K562 (cell line): ENCODE measurements around the gene GALNT9. TPM values are rescaled to one million over a fixed set of nuclear protein-coding genes. Genes with fewer than 3 reads are reported as not detected.

Experiments used
- ATAC-seq: fragments of 200-7000 bp; cut with Tn5 transposase; 3 replicates; pipeline ENCODE4 v1.9.1; 2020; ENCODE audit warnings: moderate library complexity
- BruUV-seq: library from RNA; stranded (reverse); fragments of 400-500 nt; replicated peaks from 2 replicates; lab custom pipeline; 2021; lab: Mats Ljungman, UMichigan
- CTCF ChIA-PET: fragments of 300-600 bp; formaldehyde crosslinking; extraction: SDS; loops from one replicate; lab custom pipeline; 2021; ENCODE audit warnings: low intra/inter-chr PET ratio; lab: Yijun Ruan, JAX
- POLR2A ChIA-PET: fragments of 300-600, 350-650 bp; sonication (Branson Sonifier 250); formaldehyde crosslinking; extraction: SDS; loops from one replicate; lab custom pipeline; 2021; ENCODE audit warnings: antibody characterized with exemption, inconsistent platforms; lab: Yijun Ruan, JAX
- DNase-seq, 4 experiments: peaks; one replicate each; pipeline versions ENCODE4 v3.0.0 to v3.0.0-alpha.2; 2011 to 2018; ENCODE audit warnings: low spot score in 3 of 4, mixed read lengths in 3 of 4; ENCODE audit errors: extremely low read depth in 1 of 4
- FAIRE-seq: peaks from 2 replicates; lab custom pipeline; 2011; peaks lifted over from hg19 to GRCh38; lab: Jason Lieb, UNC
- H2AFZ ChIP-seq: 2 replicates; pipeline ENCODE4 v1.6.0; 2011; ENCODE audit warnings: low read depth, low read length, control low read depth, inconsistent platforms
- H3K27ac ChIP-seq: fragments of 200-600 bp; 3 replicates; pipeline ENCODE4 v1.8.0; 2011; ENCODE audit warnings: low read depth, mild to moderate bottlenecking, control low read depth, inconsistent platforms, low read length, moderate library complexity, mixed read lengths; ENCODE audit errors: extremely low read depth
- H3K27me3 ChIP-seq, 2 experiments: fragments of 300-600 bp in 1 of 2; 2 replicates in 1 of 2; 3 replicates in 1 of 2; pipeline versions ENCODE4 v1.6.0 to v1.8.0; 2011; ENCODE audit warnings: inconsistent platforms in 2 of 2, low read length in 2 of 2, mild to moderate bottlenecking in 1 of 2, mixed read lengths in 1 of 2, moderate library complexity in 1 of 2; ENCODE audit not compliant: control insufficient read depth in 2 of 2, insufficient read depth in 2 of 2
- H3K36me3 ChIP-seq: fragments of 300-600 bp; 3 replicates; pipeline ENCODE4 v1.8.0; 2011; ENCODE audit warnings: mild to moderate bottlenecking, low read length, inconsistent platforms; ENCODE audit not compliant: control insufficient read depth, insufficient read depth
- H3K4me1 ChIP-seq, 2 experiments: fragments of 200-600 bp in 1 of 2; replicated peaks in 1 of 2; 2 replicates in 1 of 2; 3 replicates in 1 of 2; pipeline versions ENCODE4 v1.5.1 to v1.8.0; 2011; ENCODE audit warnings: inconsistent platforms in 2 of 2, low read length in 2 of 2, mild to moderate bottlenecking in 1 of 2, mixed read lengths in 1 of 2, moderate library complexity in 1 of 2; ENCODE audit not compliant: control insufficient read depth in 2 of 2, insufficient read depth in 2 of 2
- H3K4me2 ChIP-seq: 2 replicates; pipeline ENCODE4 v1.6.1; 2011; ENCODE audit warnings: low read length, control low read depth, inconsistent platforms, mixed read lengths; ENCODE audit not compliant: insufficient read depth
- H3K4me3 ChIP-seq: fragments of 200-600 bp; sonication (generic), shearing (Covaris generic); 2 replicates; pipeline ENCODE4 v1.5.1; 2016; ENCODE audit warnings: control low read depth, inconsistent platforms
- H3K79me2 ChIP-seq: fragments of 200-600 bp; 3 replicates; pipeline ENCODE4 v1.8.0; 2011; ENCODE audit warnings: low read length, inconsistent platforms; ENCODE audit not compliant: control insufficient read depth, insufficient read depth
- H3K9ac ChIP-seq, 2 experiments: 2 replicates each; pipeline versions ENCODE4 v1.6.0 to v1.6.1; 2011; ENCODE audit warnings: low read depth in 2 of 2, low read length in 2 of 2, control low read depth in 1 of 2, inconsistent platforms in 1 of 2, mild to moderate bottlenecking in 1 of 2, mixed read lengths in 1 of 2; ENCODE audit not compliant: insufficient read depth in 1 of 2
- H3K9me1 ChIP-seq: one replicate; pipeline ENCODE4 v1.6.0; 2011; ENCODE audit warnings: inconsistent platforms, mild to moderate bottlenecking, low read length, moderate library complexity; ENCODE audit not compliant: control insufficient read depth, insufficient read depth
- H3K9me3 ChIP-seq: replicated peaks from 2 replicates; pipeline ENCODE4 v1.5.1; 2011; ENCODE audit warnings: low read depth, low read length, inconsistent platforms; ENCODE audit not compliant: control insufficient read depth, insufficient read depth
- H4K20me1 ChIP-seq: replicated peaks from 2 replicates; pipeline ENCODE4 v1.6.1; 2011; ENCODE audit warnings: low read length, inconsistent platforms, mixed read lengths; ENCODE audit not compliant: control insufficient read depth, insufficient read depth
- MTF1 ChIP-seq: fragments of 250-450 bp; sonication (Bioruptor Pico); IDR thresholded peaks from 2 replicates; pipeline ENCODE4 v1.9.0; 2021; ENCODE audit warnings: moderate library complexity, mild to moderate bottlenecking, inconsistent platforms, borderline replicate concordance
- PHTF2 ChIP-seq: fragments of 250-450 bp; sonication (Bioruptor Pico); IDR thresholded peaks from 2 replicates; pipeline ENCODE4 v1.5.0; 2021; ENCODE audit warnings: mild to moderate bottlenecking
- ZC3H4 ChIP-seq: sonication (generic); formaldehyde crosslinking; IDR thresholded peaks from 2 replicates; pipeline ENCODE4 v1.9.0; 2021; ENCODE audit warnings: missing genetic modification reagents, borderline replicate concordance
- ZNF12 ChIP-seq: sonication (generic); formaldehyde crosslinking; IDR thresholded peaks from 2 replicates; pipeline ENCODE4 v1.4.0; 2020; ENCODE audit warnings: mild to moderate bottlenecking, missing genetic modification reagents
- ZNF699 ChIP-seq: fragments of 250-450 bp; sonication (Bioruptor Pico); IDR thresholded peaks from 2 replicates; pipeline ENCODE4 v1.8.0; 2021; ENCODE audit warnings: mild to moderate bottlenecking, moderate library complexity; ENCODE audit not compliant: insufficient replicate concordance
- WGBS: fragments of 100-300 bp; shearing (Covaris generic); methylation state at CpG from one replicate; pipeline ENCODE4 v1.1.6; 2016; ENCODE audit warnings: low coverage, mixed read lengths; ENCODE audit not compliant: insufficient coverage; ENCODE audit errors: missing lambda C conversion rate; 5-methylcytosine and 5-hydroxymethylcytosine counted together
- in situ Hi-C: fragments of 300-500 bp; cut with MboI; formaldehyde crosslinking; loops from 4 replicates; pipeline ENCODE4 v1.15.0; 2018; ENCODE audit warnings: inconsistent platforms, mixed read lengths
- intact Hi-C: fragments of 100-400 bp; cut with micrococcal nuclease; formaldehyde crosslinking; loops from 2 replicates; pipeline ENCODE4 v1.14.2; 2022
- polyA plus RNA-seq, 8 experiments: library from polyadenylated mRNA; depleted of rRNA in 4 of 8; stranded (reverse) in 5 of 8; unstranded in 3 of 8; fragments of >200 nt; fragmentation: Nextera tagmentation in 2 of 8; fragmentation: Illumina TruSeq in 1 of 8; extraction: Ambion mirVana in 2 of 8; extraction: Trizol in 1 of 8; gene quantifications; 2 replicates each; pipeline versions ENCODE4 v1.2.1 to v1.2.3, GENCODE V29; 2011 to 2014; ENCODE audit warnings: inconsistent platforms in 1 of 8, missing spikeins in 1 of 8
- total RNA-seq, 7 experiments: library from RNA; depleted of rRNA in 6 of 7; stranded (reverse); fragments of >200 nt in 6 of 7; fragmentation: Illumina TruSeq in 2 of 7; extraction: Trizol in 2 of 7; gene quantifications; 2 replicates each; pipeline versions ENCODE4 v1.2.1 to v1.2.3, GENCODE V29; 2011 to 2021; ENCODE audit warnings: low replicate concordance in 1 of 7
- TF ChIP-seq, protein P1 (sequence below): fragments of 250-450 bp; sonication (Bioruptor Pico); IDR thresholded peaks from 2 replicates; pipeline ENCODE4 v1.5.0; 2021
- TF ChIP-seq, protein P2 (sequence below): fragments of 450-650 bp; formaldehyde crosslinking; IDR thresholded peaks from 2 replicates; pipeline ENCODE4 v1.4.0; 2020; ENCODE audit warnings: mild to moderate bottlenecking, moderate library complexity
- TF ChIP-seq, protein P3 (sequence below): sonication (generic); formaldehyde crosslinking; IDR thresholded peaks from 2 replicates; pipeline ENCODE4 v1.8.0; 2022; ENCODE audit warnings: missing genetic modification reagents, mild to moderate bottlenecking, borderline replicate concordance

GALNT9 gene
- total and polyA plus RNA-seq, 9 of the 15 experiments (the other 6 are each of a cell fraction or from before 2014, with no cell fraction given): not detected

GRCh38 chr12:132260721-132261120 lies 68.7 kb downstream of the GALNT9 start (continued):
- no peak for TF ChIP-seq MTF1 (CRISPR knock-in tag)
- TF ChIP-seq, protein P1, sequence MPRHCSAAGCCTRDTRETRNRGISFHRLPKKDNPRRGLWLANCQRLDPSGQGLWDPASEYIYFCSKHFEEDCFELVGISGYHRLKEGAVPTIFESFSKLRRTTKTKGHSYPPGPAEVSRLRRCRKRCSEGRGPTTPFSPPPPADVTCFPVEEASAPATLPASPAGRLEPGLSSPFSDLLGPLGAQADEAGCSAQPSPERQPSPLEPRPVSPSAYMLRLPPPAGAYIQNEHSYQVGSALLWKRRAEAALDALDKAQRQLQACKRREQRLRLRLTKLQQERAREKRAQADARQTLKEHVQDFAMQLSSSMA (CRISPR knock-in tag): no peak
- no peak for TF ChIP-seq ZNF12

DNA sequence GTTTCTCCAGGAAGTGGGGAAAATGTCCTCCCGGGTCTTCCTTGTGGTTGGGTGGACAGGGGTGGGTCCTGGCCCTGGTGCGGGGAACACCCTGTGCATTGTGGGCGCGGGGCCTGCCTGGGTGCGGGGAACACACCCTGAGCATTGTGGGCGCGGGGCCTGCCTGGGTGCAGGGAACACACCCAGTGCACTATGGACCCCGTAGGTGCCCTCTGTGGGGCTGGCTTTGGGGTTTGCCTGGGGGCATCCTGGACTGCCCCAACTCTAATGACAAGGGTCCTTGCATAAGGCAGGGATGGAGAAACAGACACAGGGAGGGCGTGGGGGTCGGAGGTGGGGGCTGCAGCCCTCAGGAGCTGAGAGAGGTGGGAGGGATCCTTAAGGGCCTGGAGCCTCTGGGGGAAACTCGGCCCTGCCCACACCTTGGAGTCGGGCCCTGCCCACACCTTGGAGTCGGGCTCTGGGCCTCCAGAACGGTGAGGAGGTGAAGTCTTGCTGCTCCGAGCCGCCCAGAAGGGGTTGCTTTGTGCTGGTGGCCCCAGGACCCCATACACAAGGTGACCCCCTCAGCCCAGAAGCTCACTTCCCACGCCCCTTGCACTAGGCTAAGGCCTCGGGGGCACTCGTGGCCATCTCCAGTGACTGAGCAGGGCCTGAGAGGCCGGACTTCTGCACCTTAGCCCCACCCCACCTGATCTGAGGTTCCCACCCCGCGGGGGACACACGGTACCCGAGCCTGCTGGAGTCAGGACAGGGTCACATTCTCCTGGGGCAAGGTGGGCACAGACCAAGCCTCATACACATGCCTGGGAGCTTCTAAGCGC lies 69.3 kb downstream of the GALNT9 start:
- H3K9ac ChIP-seq: no peak overlapping the region
- 1% methylated on average over 22 of the region's 25 CpGs for WGBS
- no peak for FAIRE-seq
- no peak overlapping the region for H2AFZ ChIP-seq
- H3K4me1 ChIP-seq: peaks cover 0 to 30% of the 10 kb centered on the region in 2 experiments; a peak in 1 of 5 replicates
- TF ChIP-seq, protein P2, sequence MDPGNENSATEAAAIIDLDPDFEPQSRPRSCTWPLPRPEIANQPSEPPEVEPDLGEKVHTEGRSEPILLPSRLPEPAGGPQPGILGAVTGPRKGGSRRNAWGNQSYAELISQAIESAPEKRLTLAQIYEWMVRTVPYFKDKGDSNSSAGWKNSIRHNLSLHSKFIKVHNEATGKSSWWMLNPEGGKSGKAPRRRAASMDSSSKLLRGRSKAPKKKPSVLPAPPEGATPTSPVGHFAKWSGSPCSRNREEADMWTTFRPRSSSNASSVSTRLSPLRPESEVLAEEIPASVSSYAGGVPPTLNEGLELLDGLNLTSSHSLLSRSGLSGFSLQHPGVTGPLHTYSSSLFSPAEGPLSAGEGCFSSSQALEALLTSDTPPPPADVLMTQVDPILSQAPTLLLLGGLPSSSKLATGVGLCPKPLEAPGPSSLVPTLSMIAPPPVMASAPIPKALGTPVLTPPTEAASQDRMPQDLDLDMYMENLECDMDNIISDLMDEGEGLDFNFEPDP (CRISPR knock-in tag): no peak
- TF ChIP-seq ZNF699 (CRISPR knock-in tag): no peak
- TF ChIP-seq PHTF2: no peak
- no peak for TF ChIP-seq ZC3H4
- TF ChIP-seq, protein P3, sequence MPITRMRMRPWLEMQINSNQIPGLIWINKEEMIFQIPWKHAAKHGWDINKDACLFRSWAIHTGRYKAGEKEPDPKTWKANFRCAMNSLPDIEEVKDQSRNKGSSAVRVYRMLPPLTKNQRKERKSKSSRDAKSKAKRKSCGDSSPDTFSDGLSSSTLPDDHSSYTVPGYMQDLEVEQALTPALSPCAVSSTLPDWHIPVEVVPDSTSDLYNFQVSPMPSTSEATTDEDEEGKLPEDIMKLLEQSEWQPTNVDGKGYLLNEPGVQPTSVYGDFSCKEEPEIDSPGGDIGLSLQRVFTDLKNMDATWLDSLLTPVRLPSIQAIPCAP (CRISPR knock-in tag): no peak
- no peaks in the 10 kb centered on the region for H3K36me3 ChIP-seq
- no peak overlapping the region for H3K27ac ChIP-seq
- H3K27me3 ChIP-seq: peaks cover 45 to 92% of the 10 kb centered on the region in 2 experiments; a peak in 4 of 5 replicates
- H3K4me2 ChIP-seq: no peak overlapping the region
- BruUV-seq: no TSS peak
- in situ Hi-C loops: no loop called here
- no peak overlapping the region for H3K4me3 ChIP-seq
- CTCF ChIA-PET: no interaction called here
- no peaks in the 10 kb centered on the region for H3K9me3 ChIP-seq
- intact Hi-C loops: no loop called here
- POLR2A ChIA-PET: interaction anchor here (0.6 kb wide), 1 partner anchor 22 kb away, joined by 5 read pairs; no protein-coding TSS in a partner anchor
- ATAC-seq: no peak
- peaks cover 5% of the 10 kb centered on the region; the same call in 1 of the 2 replicates for H4K20me1 ChIP-seq
- peaks cover 3% of the 10 kb centered on the region for H3K9me1 ChIP-seq
- DNase-seq: no peak
- no peaks in the 10 kb centered on the region for H3K79me2 ChIP-seq
